Kidney (tissue), 14 donors: ENCODE data around the gene GUK1. TPM values are rescaled to one million over a fixed set of nuclear protein-coding genes. Genes with fewer than 3 reads are reported as not detected.
A peak's percentile ranks its signal among the peaks of the same experiment; 100 is the strongest.

Experiments used
- DNase-seq, 5 donors: peaks; one replicate each; pipeline ENCODE4 v3.0.0-alpha.2; 2013 to 2020
- FAIRE-seq: peaks from 2 replicates; lab custom pipeline; 2012; peaks lifted over from hg19 to GRCh38; lab: Jason Lieb, UNC
- H3K27ac ChIP-seq, 2 donors: one replicate each; pipeline ENCODE4 v1.7.0; 2013; ENCODE audit warnings: low read depth in 2 of 2, low read length in 2 of 2, inconsistent platforms in 1 of 2
- H3K27me3 ChIP-seq: one replicate; pipeline ENCODE4 v1.7.1; 2013; ENCODE audit warnings: low read length, inconsistent platforms; ENCODE audit not compliant: control insufficient read depth, insufficient read depth
- H3K36me3 ChIP-seq, 3 donors: one replicate each; pipeline versions ENCODE4 v1.7.0 to v1.7.1; 2013; ENCODE audit warnings: low read length in 3 of 3, control low read depth in 1 of 3, inconsistent platforms in 1 of 3; ENCODE audit not compliant: insufficient read depth in 3 of 3, control insufficient read depth in 2 of 3
- H3K4me1 ChIP-seq, 3 donors: one replicate each; pipeline versions ENCODE4 v1.7.0 to v1.7.1; 2013; ENCODE audit warnings: low read length in 3 of 3, inconsistent platforms in 1 of 3, low read depth in 1 of 3; ENCODE audit not compliant: control insufficient read depth in 2 of 3, insufficient read depth in 2 of 3
- H3K4me3 ChIP-seq, 3 donors: one replicate each; pipeline versions ENCODE4 v1.7.0 to v1.8.1; 2013; ENCODE audit warnings: low read length in 3 of 3, control low read depth in 1 of 3, inconsistent platforms in 1 of 3
- H3K9ac ChIP-seq, 3 donors: one replicate each; pipeline versions ENCODE4 v1.7.0 to v1.7.1; 2013; ENCODE audit warnings: low read length in 3 of 3, control low read depth in 1 of 3, inconsistent platforms in 1 of 3
- H3K9me3 ChIP-seq, 3 donors: one replicate each; pipeline versions ENCODE4 v1.7.0 to v1.7.1; 2013; ENCODE audit warnings: low read length in 3 of 3, control low read depth in 1 of 3, inconsistent platforms in 1 of 3; ENCODE audit not compliant: control insufficient read depth in 2 of 3, insufficient read depth in 1 of 3
- intact Hi-C: fragments of 100-400 bp; cut with DNase I; formaldehyde crosslinking; loops from one replicate; pipeline ENCODE4 v1.11.1; 2022
- polyA plus RNA-seq: library from polyadenylated mRNA; stranded (reverse); fragments of 350-450 nt; fragmentation: Illumina TruSeq; extraction: RNeasy Lipid Tissue Mini Kit (QIAGEN cat#74804); gene quantifications from one replicate; pipeline ENCODE4 v1.2.3, GENCODE V29; 2014; ENCODE audit warnings: low read depth, low replicate concordance; ENCODE audit not compliant: insufficient read depth
- total RNA-seq: library from RNA; stranded (reverse); fragmentation: NEBNext Ultra II Directional; extraction: Animal tissue kit (Norgen Biotek cat#: 25700); gene quantifications from one replicate; pipeline ENCODE4 v1.2.1, GENCODE V29; 2021
- TF ChIP-seq, protein P1 (sequence below): IDR thresholded peaks from 3 replicates; pipeline ENCODE4 v1.5.1; 2012; ENCODE audit warnings: mild to moderate bottlenecking, moderate library complexity, borderline replicate concordance; ENCODE audit not compliant: insufficient read depth; ENCODE audit errors: extremely low read depth
- donor health status: control.
- donor health status: control.
- donor health status: control.
- donor health status: control.
- donor health status: control.
- donor health status: DM: yes; HTN: yes; CAD: no.
- donor health status: Normal renal cell carcinoma (clear cell type).

Gene GUK1
- total and polyA plus RNA-seq, 2 donors from 2014 or later, result 221 to 410 TPM

- no peak overlapping the region for H3K27ac ChIP-seq
- H3K27me3 ChIP-seq, result no peaks in the 10 kb centered on the region
- H3K9ac ChIP-seq, result no peak overlapping the region
- FAIRE-seq (no peak), DNase-seq (peak in 2 of 5 donors; percentile 19 to 43)
- no peak overlapping the region for H3K4me3 ChIP-seq
- H3K36me3 ChIP-seq, result no peaks in the 10 kb centered on the region
- intact Hi-C loops, result no loop called here
- TF ChIP-seq, protein P1, sequence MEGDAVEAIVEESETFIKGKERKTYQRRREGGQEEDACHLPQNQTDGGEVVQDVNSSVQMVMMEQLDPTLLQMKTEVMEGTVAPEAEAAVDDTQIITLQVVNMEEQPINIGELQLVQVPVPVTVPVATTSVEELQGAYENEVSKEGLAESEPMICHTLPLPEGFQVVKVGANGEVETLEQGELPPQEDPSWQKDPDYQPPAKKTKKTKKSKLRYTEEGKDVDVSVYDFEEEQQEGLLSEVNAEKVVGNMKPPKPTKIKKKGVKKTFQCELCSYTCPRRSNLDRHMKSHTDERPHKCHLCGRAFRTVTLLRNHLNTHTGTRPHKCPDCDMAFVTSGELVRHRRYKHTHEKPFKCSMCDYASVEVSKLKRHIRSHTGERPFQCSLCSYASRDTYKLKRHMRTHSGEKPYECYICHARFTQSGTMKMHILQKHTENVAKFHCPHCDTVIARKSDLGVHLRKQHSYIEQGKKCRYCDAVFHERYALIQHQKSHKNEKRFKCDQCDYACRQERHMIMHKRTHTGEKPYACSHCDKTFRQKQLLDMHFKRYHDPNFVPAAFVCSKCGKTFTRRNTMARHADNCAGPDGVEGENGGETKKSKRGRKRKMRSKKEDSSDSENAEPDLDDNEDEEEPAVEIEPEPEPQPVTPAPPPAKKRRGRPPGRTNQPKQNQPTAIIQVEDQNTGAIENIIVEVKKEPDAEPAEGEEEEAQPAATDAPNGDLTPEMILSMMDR, result no peak
- no peaks in the 10 kb centered on the region for H3K9me3 ChIP-seq
- no peaks in the 10 kb centered on the region for H3K4me1 ChIP-seq
Observed at GRCh38 chr1:228190182-228190581, 50.1 kb downstream of the GUK1 start.

DNA sequence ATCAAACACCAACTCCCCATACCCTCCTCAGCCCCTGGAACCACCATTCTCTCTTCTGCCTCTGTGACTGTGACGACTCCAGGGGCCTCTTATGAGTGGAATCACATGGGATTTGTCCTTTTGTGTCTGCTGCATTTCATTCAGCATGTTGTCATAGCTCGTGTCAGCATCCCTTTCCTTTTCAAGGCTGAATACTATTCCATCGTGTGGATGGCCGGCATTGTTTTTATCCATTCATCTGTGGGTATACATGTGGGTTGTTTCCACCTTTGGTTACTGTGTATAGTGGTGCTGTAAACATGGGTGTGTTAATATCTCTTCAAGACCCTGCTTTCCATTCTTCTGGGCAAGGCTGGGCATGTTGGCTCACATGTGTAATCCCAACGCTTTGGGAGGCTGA, 50.7 kb downstream of the GUK1 start:
- intact Hi-C loops, result no loop called here
- Histone ChIP-seq H3K27ac (no peak overlapping the region), H3K4me1 (no peaks in the 10 kb centered on the region), H3K36me3 (no peaks in the 10 kb centered on the region), H3K9ac (no peak overlapping the region), H3K4me3 (no peak overlapping the region), H3K27me3 (no peaks in the 10 kb centered on the region), H3K9me3 (no peaks in the 10 kb centered on the region)
- FAIRE-seq, result no peak
- DNase-seq, result peak in 1 of 5 donors; percentile 9
- TF ChIP-seq, protein P1, result no peak

DNA sequence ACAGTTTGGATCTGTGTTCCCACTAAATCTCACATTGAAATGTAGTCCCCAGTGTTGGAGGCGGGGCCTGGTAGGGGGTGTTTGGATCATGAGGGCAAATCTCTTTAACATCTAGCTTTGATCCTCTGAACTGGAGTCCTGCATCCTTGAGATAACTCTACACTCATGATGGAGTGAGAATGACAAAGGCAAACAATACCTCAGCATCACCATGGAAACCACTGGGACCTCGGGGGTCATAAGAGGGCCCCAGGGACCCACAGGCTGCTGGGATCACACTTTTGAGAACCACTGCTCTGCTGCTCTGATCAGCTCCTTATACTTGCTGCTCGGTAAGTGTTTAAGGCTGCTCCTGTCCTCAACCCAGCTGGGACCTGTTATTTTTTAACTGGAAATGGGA, 54.4 kb downstream of the GUK1 start:
- no peak overlapping the region for H3K9ac ChIP-seq
- FAIRE-seq, result no peak
- no peaks in the 10 kb centered on the region for H3K27me3 ChIP-seq
- H3K4me3 ChIP-seq, result no peak overlapping the region
- DNase-seq, result peak in 2 of 5 donors; percentile 9 to 12
- no peaks in the 10 kb centered on the region for H3K4me1 ChIP-seq
- no peak overlapping the region for H3K27ac ChIP-seq
- peaks cover 0 to 9% (median 0%) of the 10 kb centered on the region in 3 donors for H3K9me3 ChIP-seq
- intact Hi-C loops, result no loop called here
- no peaks in the 10 kb centered on the region for H3K36me3 ChIP-seq
- TF ChIP-seq, protein P1, result no peak
